Measurements from ENCODE around the gene PLD1.

- TF ChIP-seq CTCF (conservative IDR thresholded peaks at IDR 0.05) (no peak), EZH2 (IDR thresholded peaks at IDR 0.05; ENCODE audit: low read depth) (no peak)
Observed at GRCh38 chr3:171763392-171763791, 46.9 kb downstream of the PLD1 start.

All from PC-9 (cell line).